ENCODE measurements around the gene MSANTD3. TPM values are rescaled to one million over a fixed set of nuclear protein-coding genes. Genes with fewer than 3 reads are reported as not detected.

MSANTD3 gene
- total and polyA plus RNA-seq, 9 of the 15 experiments (the other 6 are each of a cell fraction or from before 2014, with no cell fraction given), result 9.4 to 28.7 (median 22.3) TPM

DNA sequence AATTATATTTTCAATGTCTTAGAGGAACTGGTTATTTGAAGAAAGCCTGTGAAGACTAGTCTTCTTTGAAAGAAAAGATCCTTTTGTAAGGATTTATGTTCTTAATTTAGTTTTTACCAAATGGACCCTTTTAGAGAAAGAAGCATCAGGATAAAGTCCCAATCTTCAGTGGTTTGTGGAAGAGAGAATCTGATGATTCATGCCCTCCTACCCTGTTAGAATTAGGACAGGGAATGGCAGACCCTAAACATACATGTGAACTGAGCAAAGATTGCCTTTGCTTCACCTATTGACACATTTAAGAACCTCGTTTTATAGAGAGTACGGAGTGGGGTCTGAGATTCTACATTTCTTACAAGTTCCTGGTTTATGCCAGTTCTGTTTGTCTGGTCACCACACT is 26.0 kb downstream of the MSANTD3 start (continued):
- TF ChIP-seq, protein P1, sequence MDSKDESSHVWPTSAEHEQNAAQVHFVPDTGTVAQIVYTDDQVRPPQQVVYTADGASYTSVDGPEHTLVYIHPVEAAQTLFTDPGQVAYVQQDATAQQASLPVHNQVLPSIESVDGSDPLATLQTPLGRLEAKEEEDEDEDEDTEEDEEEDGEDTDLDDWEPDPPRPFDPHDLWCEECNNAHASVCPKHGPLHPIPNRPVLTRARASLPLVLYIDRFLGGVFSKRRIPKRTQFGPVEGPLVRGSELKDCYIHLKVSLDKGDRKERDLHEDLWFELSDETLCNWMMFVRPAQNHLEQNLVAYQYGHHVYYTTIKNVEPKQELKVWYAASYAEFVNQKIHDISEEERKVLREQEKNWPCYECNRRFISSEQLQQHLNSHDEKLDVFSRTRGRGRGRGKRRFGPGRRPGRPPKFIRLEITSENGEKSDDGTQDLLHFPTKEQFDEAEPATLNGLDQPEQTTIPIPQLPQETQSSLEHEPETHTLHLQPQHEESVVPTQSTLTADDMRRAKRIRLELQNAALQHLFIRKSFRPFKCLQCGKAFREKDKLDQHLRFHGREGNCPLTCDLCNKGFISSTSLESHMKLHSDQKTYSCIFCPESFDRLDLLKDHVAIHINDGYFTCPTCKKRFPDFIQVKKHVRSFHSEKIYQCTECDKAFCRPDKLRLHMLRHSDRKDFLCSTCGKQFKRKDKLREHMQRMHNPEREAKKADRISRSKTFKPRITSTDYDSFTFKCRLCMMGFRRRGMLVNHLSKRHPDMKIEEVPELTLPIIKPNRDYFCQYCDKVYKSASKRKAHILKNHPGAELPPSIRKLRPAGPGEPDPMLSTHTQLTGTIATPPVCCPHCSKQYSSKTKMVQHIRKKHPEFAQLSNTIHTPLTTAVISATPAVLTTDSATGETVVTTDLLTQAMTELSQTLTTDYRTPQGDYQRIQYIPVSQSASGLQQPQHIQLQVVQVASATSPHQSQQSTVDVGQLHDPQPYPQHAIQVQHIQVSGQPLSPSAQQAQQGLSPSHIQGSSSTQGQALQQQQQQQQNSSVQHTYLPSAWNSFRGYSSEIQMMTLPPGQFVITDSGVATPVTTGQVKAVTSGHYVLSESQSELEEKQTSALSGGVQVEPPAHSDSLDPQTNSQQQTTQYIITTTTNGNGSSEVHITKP (IDR thresholded peaks at IDR 0.05; ENCODE audit: partially characterized antibody), result no peak
- no peak for TF ChIP-seq NFATC3 (IDR thresholded peaks at IDR 0.05)
- TF ChIP-seq FOSL1 (tag; conservative IDR thresholded peaks at IDR 0.05), result peak; percentile 27; the same call in 1 of the 2 replicates
- TF ChIP-seq, protein P2, sequence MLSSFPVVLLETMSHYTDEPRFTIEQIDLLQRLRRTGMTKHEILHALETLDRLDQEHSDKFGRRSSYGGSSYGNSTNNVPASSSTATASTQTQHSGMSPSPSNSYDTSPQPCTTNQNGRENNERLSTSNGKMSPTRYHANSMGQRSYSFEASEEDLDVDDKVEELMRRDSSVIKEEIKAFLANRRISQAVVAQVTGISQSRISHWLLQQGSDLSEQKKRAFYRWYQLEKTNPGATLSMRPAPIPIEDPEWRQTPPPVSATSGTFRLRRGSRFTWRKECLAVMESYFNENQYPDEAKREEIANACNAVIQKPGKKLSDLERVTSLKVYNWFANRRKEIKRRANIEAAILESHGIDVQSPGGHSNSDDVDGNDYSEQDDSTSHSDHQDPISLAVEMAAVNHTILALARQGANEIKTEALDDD (IDR thresholded peaks at IDR 0.05), result no peak

DNA sequence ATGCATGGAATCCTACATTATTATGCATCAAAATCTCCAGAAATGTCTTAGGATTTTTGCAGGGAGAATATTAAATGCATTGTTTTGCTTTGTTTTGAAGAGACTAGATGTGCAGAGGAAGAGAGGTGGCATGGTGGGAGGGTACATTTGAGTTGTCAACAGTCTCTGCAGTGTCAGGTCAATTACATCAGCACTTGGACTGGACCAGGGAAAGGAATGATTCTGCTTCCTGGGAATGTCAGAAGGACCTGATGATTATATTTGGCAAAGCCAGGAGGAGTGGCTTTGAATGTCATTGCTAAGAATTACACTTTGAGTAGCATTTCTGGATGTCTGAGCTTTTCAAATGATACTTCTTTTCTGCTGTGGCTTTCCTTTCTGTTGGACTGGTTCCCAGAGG is 28.5 kb downstream of the MSANTD3 start:
- no peak for TF ChIP-seq ZNF217 (CRISPR knock-in tag; IDR thresholded peaks at IDR 0.05)
- no peaks in the 10 kb centered on the region for H3K79me2 ChIP-seq (ENCODE audit: control insufficient read depth, insufficient read depth, low read length)
- no peak overlapping the region for H3K4me2 ChIP-seq (ENCODE audit: insufficient read depth, low read length)
- DNase-seq (ENCODE audit: extremely low read depth in 1 of 4, low spot score in 3 of 4) (no peak), FAIRE-seq (no peak), ATAC-seq (no peak)
- no peak overlapping the region for H3K4me3 ChIP-seq
- in situ Hi-C loops (cut with MboI), result no loop called here
- no peaks in the 10 kb centered on the region for H3K27me3 ChIP-seq (ENCODE audit: control insufficient read depth in 2 of 2, insufficient read depth in 2 of 2, low read length in 2 of 2)
- H3K9me3 ChIP-seq (replicated peaks; ENCODE audit: control insufficient read depth, insufficient read depth, low read depth, low read length), result no peaks in the 10 kb centered on the region
- no peak overlapping the region for H3K9ac ChIP-seq (ENCODE audit: insufficient read depth in 1 of 2, low read depth in 2 of 2, low read length in 2 of 2)
- H3K36me3 ChIP-seq (ENCODE audit: control insufficient read depth, insufficient read depth, low read length), result peaks cover 8% of the 10 kb centered on the region
- POLR2A ChIA-PET, result no interaction called here
- H3K4me1 ChIP-seq (replicated peaks in 1 of 2; ENCODE audit: control insufficient read depth in 2 of 2, insufficient read depth in 2 of 2, low read length in 2 of 2), result no peaks in the 10 kb centered on the region
- H3K27ac ChIP-seq (ENCODE audit: extremely low read depth, low read depth, low read length), result no peak overlapping the region
- H4K20me1 ChIP-seq (replicated peaks; ENCODE audit: control insufficient read depth, insufficient read depth, low read length), result no peaks in the 10 kb centered on the region
- H2AFZ ChIP-seq (ENCODE audit: low read depth, low read length), result no peak overlapping the region
- BruUV-seq (replicated peaks), result no TSS peak
- intact Hi-C loops (cut with micrococcal nuclease), result no loop called here
- CTCF ChIA-PET (ENCODE audit: low intra/inter-chr PET ratio), result no interaction called here
- H3K9me1 ChIP-seq (ENCODE audit: control insufficient read depth, insufficient read depth, low read length), result no peaks in the 10 kb centered on the region

Data from K562 (cell line).